ENCODE data around the gene CMTM4.

DNA sequence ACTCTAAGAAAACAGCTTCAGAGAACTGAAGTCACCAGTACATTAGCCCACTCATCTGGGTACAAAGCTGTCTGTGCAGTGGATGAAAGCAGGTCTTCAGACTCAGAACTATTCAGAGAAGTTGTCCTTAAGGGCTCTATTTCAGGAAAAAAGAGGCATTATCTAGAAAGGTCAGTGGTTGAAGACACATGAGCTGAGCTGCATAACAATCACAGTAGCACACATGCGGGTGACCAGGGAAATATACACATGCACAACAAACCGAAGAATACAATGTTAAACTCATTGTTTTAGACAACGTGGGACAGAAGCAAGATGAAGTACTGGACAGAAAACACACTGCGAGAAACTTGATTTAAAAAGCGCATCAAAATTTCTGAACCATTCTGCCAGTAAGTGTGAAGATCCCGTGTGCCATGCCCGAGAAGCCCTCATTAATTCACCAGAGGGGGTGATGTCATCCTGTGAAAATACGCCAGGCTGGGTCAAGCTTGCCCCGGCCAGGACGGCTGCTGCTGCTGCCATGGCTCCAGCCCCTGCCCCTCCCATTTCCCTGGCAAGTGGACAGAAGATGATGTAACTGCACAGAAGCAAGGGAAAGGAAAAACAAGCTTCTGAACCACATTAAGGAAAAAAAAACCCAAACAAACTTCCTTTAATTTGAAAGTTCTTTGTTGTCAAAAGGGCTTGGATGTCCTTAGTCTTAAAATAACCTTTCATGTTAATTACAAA lies 44.8 kb upstream of the CMTM4 start:
- TF ChIP-seq, protein P1, sequence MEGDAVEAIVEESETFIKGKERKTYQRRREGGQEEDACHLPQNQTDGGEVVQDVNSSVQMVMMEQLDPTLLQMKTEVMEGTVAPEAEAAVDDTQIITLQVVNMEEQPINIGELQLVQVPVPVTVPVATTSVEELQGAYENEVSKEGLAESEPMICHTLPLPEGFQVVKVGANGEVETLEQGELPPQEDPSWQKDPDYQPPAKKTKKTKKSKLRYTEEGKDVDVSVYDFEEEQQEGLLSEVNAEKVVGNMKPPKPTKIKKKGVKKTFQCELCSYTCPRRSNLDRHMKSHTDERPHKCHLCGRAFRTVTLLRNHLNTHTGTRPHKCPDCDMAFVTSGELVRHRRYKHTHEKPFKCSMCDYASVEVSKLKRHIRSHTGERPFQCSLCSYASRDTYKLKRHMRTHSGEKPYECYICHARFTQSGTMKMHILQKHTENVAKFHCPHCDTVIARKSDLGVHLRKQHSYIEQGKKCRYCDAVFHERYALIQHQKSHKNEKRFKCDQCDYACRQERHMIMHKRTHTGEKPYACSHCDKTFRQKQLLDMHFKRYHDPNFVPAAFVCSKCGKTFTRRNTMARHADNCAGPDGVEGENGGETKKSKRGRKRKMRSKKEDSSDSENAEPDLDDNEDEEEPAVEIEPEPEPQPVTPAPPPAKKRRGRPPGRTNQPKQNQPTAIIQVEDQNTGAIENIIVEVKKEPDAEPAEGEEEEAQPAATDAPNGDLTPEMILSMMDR (optimal IDR thresholded peaks at IDR 0.05 in 1 of 3, IDR thresholded peaks at IDR 0.05 in 1 of 3, conservative IDR thresholded peaks at IDR 0.05 in 1 of 3; ENCODE audit: extremely low read depth in 1 of 3, insufficient read depth in 2 of 3, low read length in 3 of 3), result no peak
- no peak for TF ChIP-seq EZH2 (IDR thresholded peaks at IDR 0.05; ENCODE audit: low read length)
